AG10803 (cell line): Measurements from ENCODE around the gene C16orf96.

Experiments
- DNase-seq: peaks from one replicate; pipeline ENCODE4 v3.0.0; 2010; ENCODE audit warnings: low read depth
- H3K4me3 ChIP-seq: 2 replicates; pipeline ENCODE4 v1.5.1; 2011; ENCODE audit warnings: mild to moderate bottlenecking, low read length, control low read depth
- CTCF ChIP-seq: conservative IDR thresholded peaks from 2 replicates; pipeline ENCODE4 v1.5.1; 2011; ENCODE audit warnings: mild to moderate bottlenecking, low read length, control low read depth, inconsistent platforms

The C16orf96 gene

DNA sequence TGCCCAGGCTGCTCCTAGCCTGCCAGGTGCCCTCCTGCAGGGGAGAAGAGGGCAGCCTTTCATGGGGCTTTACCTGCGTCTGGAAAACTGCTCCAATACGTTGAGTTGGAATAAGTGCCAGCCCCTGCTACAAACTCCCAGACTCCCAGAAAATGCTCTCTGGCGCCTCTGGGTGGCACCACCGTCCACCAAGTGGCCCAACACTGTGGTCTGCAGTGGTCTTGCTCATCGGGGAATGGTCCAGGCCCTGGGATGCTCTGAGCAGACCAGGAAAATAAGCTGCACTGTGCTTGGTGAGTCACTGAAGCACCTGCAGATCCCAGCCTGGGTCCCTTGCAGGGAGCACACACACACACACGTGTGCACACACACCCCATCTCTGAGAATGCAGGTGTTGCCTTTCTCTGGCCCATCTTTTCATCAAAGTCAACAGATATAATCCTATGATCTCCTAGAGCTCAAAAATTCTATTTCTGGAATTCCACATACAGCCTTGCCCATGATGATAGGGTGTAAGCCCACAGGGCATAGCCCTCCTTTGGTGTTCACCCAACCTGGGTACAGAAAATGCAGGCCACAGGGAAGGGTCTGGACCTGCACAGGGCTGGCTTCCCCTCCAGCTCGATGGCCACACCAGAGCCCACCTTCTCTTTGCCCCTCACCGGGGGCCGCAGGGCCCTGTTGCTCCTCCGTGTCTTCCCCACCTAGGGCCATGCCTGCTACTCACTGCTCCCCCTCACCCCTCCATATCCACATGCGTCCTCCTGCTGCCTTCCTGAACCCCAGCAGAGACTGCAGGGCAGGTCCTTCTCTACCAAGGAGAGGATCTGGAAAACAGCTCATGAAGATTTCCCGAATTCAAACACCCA lies 38.1 kb upstream of the C16orf96 start:
- no peak for DNase-seq
- no peak overlapping the region for H3K4me3 ChIP-seq
- peak; percentile 48 for TF ChIP-seq CTCF

GRCh38 chr16:4519274-4520058 lies 36.7 kb upstream of the C16orf96 start:
- no peak for DNase-seq
- TF ChIP-seq CTCF, result no peak
- no peak overlapping the region for H3K4me3 ChIP-seq

DNA sequence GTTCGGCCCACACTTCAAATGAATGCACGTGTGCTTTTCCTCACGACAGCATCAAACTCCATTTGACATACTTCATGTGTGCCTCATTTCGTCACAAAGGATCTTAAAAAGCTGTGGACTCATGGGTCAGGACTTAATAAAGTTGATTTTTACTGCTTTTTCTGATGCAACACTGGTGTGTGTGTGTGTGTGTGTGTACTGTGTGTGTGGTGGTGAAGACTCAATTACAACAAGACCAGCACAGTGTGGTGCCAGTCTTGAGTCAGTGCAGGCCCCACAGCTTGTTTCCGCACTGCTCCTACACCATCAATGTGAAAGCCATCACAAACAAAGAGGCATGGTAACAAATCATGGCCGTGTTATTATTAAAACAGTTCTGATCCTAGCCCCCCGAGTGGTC lies 35.2 kb upstream of the C16orf96 start:
- TF ChIP-seq CTCF, result no peak
- no peak overlapping the region for H3K4me3 ChIP-seq
- DNase-seq, result peak; percentile 33

GRCh38 chr16:4522051-4522581 lies 34.0 kb upstream of the C16orf96 start:
- TF ChIP-seq CTCF, result no peak
- H3K4me3 ChIP-seq, result no peak overlapping the region
- DNase-seq, result no peak

DNA sequence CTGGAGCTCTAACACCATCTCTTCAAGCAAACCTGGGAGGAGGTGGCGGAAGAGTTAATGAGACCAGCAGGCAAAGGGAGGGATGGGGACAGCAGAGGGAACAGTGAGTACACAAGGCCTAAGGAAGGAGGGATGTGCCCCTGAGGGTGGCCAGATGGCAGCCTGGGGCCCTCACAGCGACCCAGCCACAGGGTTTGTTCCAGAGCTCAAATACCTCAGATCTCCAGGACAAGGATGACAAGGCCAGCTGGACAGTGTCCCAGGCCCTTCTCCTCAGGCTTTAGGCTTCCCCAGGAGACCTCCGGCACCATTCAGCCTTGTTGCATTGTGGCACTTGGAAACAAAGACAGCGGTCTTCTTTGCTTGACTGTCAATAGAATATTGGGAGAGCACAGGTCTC lies 32.5 kb upstream of the C16orf96 start:
- H3K4me3 ChIP-seq, result no peak overlapping the region
- no peak for DNase-seq
- no peak for TF ChIP-seq CTCF

DNA sequence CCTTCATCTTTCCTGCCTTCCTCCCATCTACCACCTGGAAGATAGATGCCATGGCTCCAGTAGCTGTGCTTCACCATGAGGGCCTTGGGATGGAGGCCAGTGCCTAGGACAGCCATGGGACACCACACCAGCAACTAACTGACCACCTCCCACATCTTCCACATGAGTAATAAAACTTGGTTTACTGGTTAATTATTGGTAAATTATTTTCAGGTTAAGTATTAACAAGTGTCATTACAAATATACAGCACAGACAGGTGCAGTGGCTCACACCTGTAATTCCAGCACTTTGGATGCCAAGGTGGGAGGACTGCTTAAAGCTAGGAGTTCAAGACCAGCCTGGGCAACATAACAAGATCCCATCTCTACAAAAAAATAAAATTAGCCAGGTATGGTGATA lies 31.6 kb upstream of the C16orf96 start:
- no peak overlapping the region for H3K4me3 ChIP-seq
- DNase-seq, result no peak
- no peak for TF ChIP-seq CTCF
